CD14-positive monocyte (primary cell): Measurements from ENCODE around the gene PLEKHH3. TPM values are rescaled to one million over a fixed set of nuclear protein-coding genes. Genes with fewer than 3 reads are reported as not detected.

Experiments
- DNase-seq, 3 donors: peaks; one replicate each; pipeline ENCODE4 v3.0.0-alpha.2; 2011 to 2022
- H2AFZ ChIP-seq: 2 replicates; pipeline ENCODE4 v1.6.0; 2012; ENCODE audit warnings: mild to moderate bottlenecking, low read depth, low read length, inconsistent platforms; ENCODE audit not compliant: insufficient read depth, poor library complexity, severe bottlenecking
- H3K27ac ChIP-seq, 2 donors: 1 replicate in 1 of 2; 2 replicates in 1 of 2; pipeline ENCODE4 v1.5.1; 2012 to 2013; ENCODE audit warnings: low read length in 2 of 2, control low read depth in 1 of 2, inconsistent platforms in 1 of 2, low read depth in 1 of 2, mild to moderate bottlenecking in 1 of 2
- H3K27me3 ChIP-seq, 2 donors: one replicate each; pipeline versions ENCODE4 v1.6.0 to v1.6.1; 2011 to 2013; ENCODE audit warnings: low read length in 2 of 2; ENCODE audit not compliant: control insufficient read depth in 2 of 2, insufficient read depth in 2 of 2
- H3K36me3 ChIP-seq, 2 donors: replicated peaks in 1 of 2; 1 replicate in 1 of 2; 2 replicates in 1 of 2; pipeline versions ENCODE4 v1.5.1 to v1.6.1; 2012 to 2013; ENCODE audit warnings: low read length in 2 of 2, control low read depth in 1 of 2, inconsistent platforms in 1 of 2, mild to moderate bottlenecking in 1 of 2; ENCODE audit not compliant: insufficient read depth in 2 of 2, control insufficient read depth in 1 of 2
- H3K4me1 ChIP-seq, 2 donors: 1 replicate in 1 of 2; 2 replicates in 1 of 2; pipeline versions ENCODE4 v1.5.1 to v1.6.1; 2012 to 2013; ENCODE audit warnings: low read length in 2 of 2, control low read depth in 1 of 2, inconsistent platforms in 1 of 2, mild to moderate bottlenecking in 1 of 2, moderate library complexity in 1 of 2; ENCODE audit not compliant: insufficient read depth in 2 of 2, control insufficient read depth in 1 of 2
- H3K4me2 ChIP-seq: replicated peaks from 2 replicates; pipeline ENCODE3; 2012; ENCODE audit warnings: low read length, moderate library complexity, mild to moderate bottlenecking; ENCODE audit not compliant: poor library complexity, severe bottlenecking; ENCODE audit errors: extremely low read depth
- H3K4me3 ChIP-seq, 3 experiments: fragments of 200-600 bp in 1 of 3; sonication (generic) in 1 of 3; replicated peaks in 1 of 3; 1 replicate in 2 of 3; 2 replicates in 1 of 3; pipeline ENCODE4 v1.5.1; 2011 to 2013; ENCODE audit warnings: low read length in 3 of 3, mild to moderate bottlenecking in 3 of 3, control low read depth in 2 of 3, low read depth in 2 of 3, inconsistent platforms in 1 of 3, moderate library complexity in 1 of 3
- H3K79me2 ChIP-seq: 2 replicates; pipeline ENCODE4 v1.6.0; 2012; ENCODE audit warnings: mild to moderate bottlenecking, control low read depth, inconsistent platforms, low read length, moderate library complexity; ENCODE audit not compliant: insufficient read depth
- H3K9ac ChIP-seq: 2 replicates; pipeline ENCODE4 v1.6.0; 2017; ENCODE audit warnings: low read length, mild to moderate bottlenecking; ENCODE audit not compliant: insufficient read depth, poor library complexity, severe bottlenecking
- H3K9me3 ChIP-seq, 2 donors: replicated peaks in 1 of 2; 1 replicate in 1 of 2; 2 replicates in 1 of 2; pipeline versions ENCODE4 v1.5.1 to v1.6.1; 2012 to 2013; ENCODE audit warnings: low read length in 2 of 2, control low read depth in 1 of 2; ENCODE audit not compliant: control insufficient read depth in 1 of 2, insufficient read depth in 1 of 2
- H4K20me1 ChIP-seq: 2 replicates; pipeline ENCODE4 v1.6.0; 2012; ENCODE audit warnings: mild to moderate bottlenecking, low read length, control low read depth, moderate library complexity; ENCODE audit not compliant: insufficient read depth
- H3K27ac Mint-ChIP-seq, 7 donors: one replicate each; pipeline ENCODE4 v1.8.0; 2020; ENCODE audit warnings: mild to moderate bottlenecking in 7 of 7, mixed read lengths in 7 of 7, moderate library complexity in 6 of 7, inconsistent platforms in 2 of 7
- H3K27me3 Mint-ChIP-seq, 3 donors: one replicate each; pipeline ENCODE4 v1.8.0; 2021 to 2022; ENCODE audit warnings: low read depth in 3 of 3, mild to moderate bottlenecking in 3 of 3, mixed read lengths in 3 of 3, moderate library complexity in 3 of 3, inconsistent platforms in 1 of 3
- H3K36me3 Mint-ChIP-seq, 2 donors: one replicate each; pipeline ENCODE4 v1.8.0; 2020; ENCODE audit warnings: mixed read lengths in 2 of 2, inconsistent platforms in 1 of 2, mild to moderate bottlenecking in 1 of 2
- H3K4me1 Mint-ChIP-seq: one replicate; pipeline ENCODE4 v1.8.0; 2020; ENCODE audit warnings: mild to moderate bottlenecking, mixed read lengths
- H3K4me3 Mint-ChIP-seq, 2 donors: one replicate each; pipeline ENCODE4 v1.8.0; 2020; ENCODE audit warnings: mild to moderate bottlenecking in 2 of 2, mixed read lengths in 2 of 2, moderate library complexity in 1 of 2
- H3K9me3 Mint-ChIP-seq, 7 donors: one replicate each; pipeline ENCODE4 v1.8.0; 2020 to 2022; ENCODE audit warnings: mixed read lengths in 7 of 7, mild to moderate bottlenecking in 6 of 7, moderate library complexity in 6 of 7, inconsistent platforms in 2 of 7
- WGBS: methylation state at CpG from one replicate; pipeline ENCODE4 v1.1.5; 2013; ENCODE audit warnings: missing lambda C conversion rate; ENCODE audit not compliant: insufficient coverage; 5-methylcytosine and 5-hydroxymethylcytosine counted together
- intact Hi-C, 2 donors: fragments of 100-400 bp; cut with micrococcal nuclease; formaldehyde crosslinking; loops; one replicate each; pipeline versions ENCODE4 v1.15.0 to v1.15.1; 2023
- polyA plus RNA-seq, 3 donors: library from polyadenylated mRNA; depleted of rRNA in 1 of 3; unstranded in 2 of 3; stranded (reverse) in 1 of 3; fragments of 300-500 nt in 2 of 3; fragments of >200 nt in 1 of 3; fragmentation: Illumina TruSeq in 2 of 3; gene quantifications; 1 replicate in 2 of 3; 2 replicates in 1 of 3; pipeline ENCODE4 v1.2.3, GENCODE V29; 2012 to 2021
- TF ChIP-seq, protein P1 (sequence below): fragments of 200-600 bp; IDR thresholded peaks from one replicate; pipeline ENCODE4 v1.8.0; 2022; ENCODE audit warnings: antibody characterized with exemption, mild to moderate bottlenecking

The PLEKHH3 gene
- polyA plus RNA-seq, 3 donors, result 0.38 to 0.43 (median 0.41) TPM

DNA sequence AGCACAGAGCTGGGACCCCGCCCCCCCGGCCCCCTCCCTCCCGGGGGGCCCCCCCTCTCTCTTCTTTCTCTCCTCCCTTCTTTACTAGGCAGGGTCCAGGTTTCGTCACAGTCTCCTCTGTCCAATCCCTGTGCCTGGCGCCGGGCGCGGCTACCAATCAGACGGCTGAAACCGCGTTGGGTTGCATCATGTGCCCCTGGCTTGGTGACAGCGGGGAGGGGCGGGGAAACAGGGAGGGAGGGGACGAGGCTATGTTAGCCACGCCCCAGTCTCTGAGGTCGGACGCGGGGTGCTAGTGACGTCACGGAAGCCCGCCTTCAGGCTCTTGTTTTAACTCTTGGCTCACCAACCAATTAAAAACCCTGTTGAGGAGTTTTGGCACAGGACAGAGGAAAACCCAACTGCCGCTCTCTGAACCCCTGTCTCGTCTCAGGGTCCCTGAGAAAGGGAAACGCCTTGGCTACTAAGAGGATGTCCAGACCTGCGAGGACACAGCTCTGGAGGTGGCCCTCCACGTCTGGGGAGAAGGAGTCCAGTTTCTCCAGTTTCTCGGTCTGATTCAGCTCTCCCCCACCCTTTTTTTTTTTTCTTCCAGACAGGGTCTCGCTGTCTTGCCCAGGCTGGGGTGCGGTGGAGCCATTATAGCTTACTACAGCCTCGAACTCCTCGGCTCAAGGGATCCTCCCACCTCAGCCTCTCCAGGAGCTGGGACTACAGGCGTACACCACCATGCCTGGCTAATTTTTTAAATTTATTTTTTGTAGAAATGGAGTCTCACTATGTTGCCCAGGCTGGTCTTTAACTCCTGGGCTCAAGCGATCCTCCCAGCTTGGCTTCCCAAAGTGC lies 441 bp upstream of the PLEKHH3 start:
- peak; percentile 99 to 100 (median 99) for DNase-seq
- Mint-ChIP-seq H3K4me3 (peak overlapping the region; percentile 74 to 83), H3K27me3 (peaks cover 43 to 68% (median 62%) of the 10 kb centered on the region in 3 donors), H3K4me1 (peaks cover 61% of the 10 kb centered on the region), H3K36me3 (peaks cover 6 to 9% of the 10 kb centered on the region in 2 donors), H3K27ac (peak overlapping the region; percentile 82 to 94 (median 91)), H3K9me3 (peaks cover 6 to 30% (median 15%) of the 10 kb centered on the region in 7 donors)
- H3K4me2 ChIP-seq, result peak overlapping the region; percentile 81
- peaks cover 6 to 11% of the 10 kb centered on the region in 2 donors for H3K9me3 ChIP-seq
- peak overlapping the region; percentile 52 to 75 (median 66) for H3K4me3 ChIP-seq
- H3K36me3 ChIP-seq, result no peaks in the 10 kb centered on the region
- no peaks in the 10 kb centered on the region for H4K20me1 ChIP-seq
- H3K79me2 ChIP-seq, result no peaks in the 10 kb centered on the region
- TF ChIP-seq, protein P1, sequence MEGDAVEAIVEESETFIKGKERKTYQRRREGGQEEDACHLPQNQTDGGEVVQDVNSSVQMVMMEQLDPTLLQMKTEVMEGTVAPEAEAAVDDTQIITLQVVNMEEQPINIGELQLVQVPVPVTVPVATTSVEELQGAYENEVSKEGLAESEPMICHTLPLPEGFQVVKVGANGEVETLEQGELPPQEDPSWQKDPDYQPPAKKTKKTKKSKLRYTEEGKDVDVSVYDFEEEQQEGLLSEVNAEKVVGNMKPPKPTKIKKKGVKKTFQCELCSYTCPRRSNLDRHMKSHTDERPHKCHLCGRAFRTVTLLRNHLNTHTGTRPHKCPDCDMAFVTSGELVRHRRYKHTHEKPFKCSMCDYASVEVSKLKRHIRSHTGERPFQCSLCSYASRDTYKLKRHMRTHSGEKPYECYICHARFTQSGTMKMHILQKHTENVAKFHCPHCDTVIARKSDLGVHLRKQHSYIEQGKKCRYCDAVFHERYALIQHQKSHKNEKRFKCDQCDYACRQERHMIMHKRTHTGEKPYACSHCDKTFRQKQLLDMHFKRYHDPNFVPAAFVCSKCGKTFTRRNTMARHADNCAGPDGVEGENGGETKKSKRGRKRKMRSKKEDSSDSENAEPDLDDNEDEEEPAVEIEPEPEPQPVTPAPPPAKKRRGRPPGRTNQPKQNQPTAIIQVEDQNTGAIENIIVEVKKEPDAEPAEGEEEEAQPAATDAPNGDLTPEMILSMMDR, result no peak
- 5% methylated on average over 18 of the region's 33 CpGs for WGBS
- peak overlapping the region; percentile 78 for H3K9ac ChIP-seq
- H2AFZ ChIP-seq, result peak overlapping the region; percentile 89
- peaks cover 73 to 81% of the 10 kb centered on the region in 2 donors for H3K4me1 ChIP-seq
- H3K27me3 ChIP-seq, result peaks cover 33 to 55% of the 10 kb centered on the region in 2 donors
- H3K27ac ChIP-seq, result peak overlapping the region; percentile 57 to 89
- intact Hi-C loops, result loop anchor here in 1 of 2 donors (2.0 to 5.0 kb wide), 2 partner anchors 68 to 100 kb away; partner anchors contain the start of genes PSMC3IP, RETREG3 and TUBG1

DNA sequence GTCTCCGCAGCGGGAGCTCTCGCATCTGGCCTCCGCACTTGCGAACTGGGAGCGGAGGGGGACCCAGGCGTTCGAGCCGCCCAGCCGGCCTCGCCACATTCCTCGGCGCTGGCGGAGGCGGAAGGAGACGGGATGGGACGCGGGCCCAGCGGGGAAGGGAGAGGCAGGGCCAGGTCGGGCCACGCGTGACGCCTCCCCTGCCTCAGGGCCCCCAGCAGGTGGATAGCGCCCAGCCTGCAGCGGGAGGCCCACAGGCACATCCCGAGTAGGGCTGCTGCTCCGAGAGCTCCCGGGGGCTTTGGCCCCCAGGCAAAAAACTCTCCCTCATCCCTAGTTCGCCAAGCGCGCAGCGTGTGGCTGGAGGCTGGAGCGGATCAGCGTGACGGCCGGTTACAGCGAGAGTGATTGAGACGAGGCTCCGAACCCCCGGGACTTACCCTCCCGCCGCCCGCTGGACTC lies 800 bp downstream of the PLEKHH3 start:
- Histone ChIP-seq H3K4me1 (peaks cover 66 to 79% of the 10 kb centered on the region in 2 donors), H3K4me2 (peak overlapping the region; percentile 81), H3K27me3 (peaks cover 35 to 56% of the 10 kb centered on the region in 2 donors), H2AFZ (peak overlapping the region; percentile 78), H3K79me2 (no peaks in the 10 kb centered on the region), H3K9ac (peak overlapping the region; percentile 42), H4K20me1 (no peaks in the 10 kb centered on the region), H3K36me3 (no peaks in the 10 kb centered on the region), H3K27ac (no peak overlapping the region), H3K9me3 (peaks cover 6 to 7% of the 10 kb centered on the region in 2 donors), H3K4me3 (peak overlapping the region; percentile 51 to 75 (median 66))
- Mint-ChIP-seq H3K9me3 (peaks cover 6 to 27% (median 12%) of the 10 kb centered on the region in 7 donors), H3K27me3 (peaks cover 44 to 68% (median 62%) of the 10 kb centered on the region in 3 donors), H3K27ac (peak overlapping the region in 4 of 7 donors; percentile 53 to 91 (median 80)), H3K4me3 (peak overlapping the region; percentile 83 to 92), H3K4me1 (peaks cover 59% of the 10 kb centered on the region), H3K36me3 (peaks cover 9 to 10% of the 10 kb centered on the region in 2 donors)
- DNase-seq, result peak in 1 of 3 donors; percentile 31
- intact Hi-C loops, result loop anchor here in 1 of 2 donors (2.0 to 5.0 kb wide), 2 partner anchors 67 to 99 kb away; partner anchors contain the start of genes PSMC3IP, RETREG3 and TUBG1
- 0% methylated on average over 40 of the region's 43 CpGs for WGBS
- TF ChIP-seq, protein P1, result no peak
